ENCODE results near the gene INPP5A.
"Not testable (repeated sequence)": the region's sequence is repeated elsewhere in the genome, so short reads cannot be mapped to it uniquely, and the experiment has no call there.

INPP5A gene

GRCh38 chr10:132504501-132505272, 32.9 kb upstream of the INPP5A start:
- no peak for DNase-seq

GRCh38 chr10:132505546-132505945, 32.0 kb upstream of the INPP5A start:
- not testable (repeated sequence) for DNase-seq

DNA sequence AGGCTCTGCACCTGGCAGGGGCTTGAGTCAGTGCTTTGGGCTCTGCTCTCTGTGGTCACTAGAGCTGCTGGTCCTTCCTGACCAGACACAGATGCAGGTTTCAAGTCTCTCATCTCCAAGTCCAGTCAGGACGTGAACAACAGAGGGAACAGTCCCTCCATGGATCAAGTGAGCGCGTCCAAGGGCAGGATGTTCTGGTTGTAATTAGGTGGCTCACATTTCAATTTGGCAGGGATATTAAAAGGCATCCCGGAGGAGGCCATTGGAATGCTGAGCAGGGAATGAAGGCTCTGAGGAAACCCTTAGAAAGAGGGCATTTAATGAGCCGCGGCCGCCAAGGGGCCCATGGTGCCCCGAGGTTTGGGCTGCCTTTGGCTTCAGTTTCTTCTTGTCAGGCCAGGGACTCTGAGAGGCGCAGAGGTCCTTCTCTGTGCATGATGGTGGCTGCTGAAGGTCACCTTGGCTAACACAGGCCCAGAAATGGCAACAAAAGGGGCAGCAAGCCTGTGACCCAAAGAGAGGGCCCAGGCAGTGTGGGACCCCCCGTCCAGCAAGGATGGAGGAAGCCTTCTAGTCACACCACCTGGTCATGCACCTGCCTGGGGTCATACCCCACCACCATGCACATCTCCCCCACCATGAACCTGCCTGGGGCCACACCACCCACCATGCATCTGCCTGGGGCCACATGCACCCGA, 30.7 kb upstream of the INPP5A start:
- no peak for DNase-seq

DNA sequence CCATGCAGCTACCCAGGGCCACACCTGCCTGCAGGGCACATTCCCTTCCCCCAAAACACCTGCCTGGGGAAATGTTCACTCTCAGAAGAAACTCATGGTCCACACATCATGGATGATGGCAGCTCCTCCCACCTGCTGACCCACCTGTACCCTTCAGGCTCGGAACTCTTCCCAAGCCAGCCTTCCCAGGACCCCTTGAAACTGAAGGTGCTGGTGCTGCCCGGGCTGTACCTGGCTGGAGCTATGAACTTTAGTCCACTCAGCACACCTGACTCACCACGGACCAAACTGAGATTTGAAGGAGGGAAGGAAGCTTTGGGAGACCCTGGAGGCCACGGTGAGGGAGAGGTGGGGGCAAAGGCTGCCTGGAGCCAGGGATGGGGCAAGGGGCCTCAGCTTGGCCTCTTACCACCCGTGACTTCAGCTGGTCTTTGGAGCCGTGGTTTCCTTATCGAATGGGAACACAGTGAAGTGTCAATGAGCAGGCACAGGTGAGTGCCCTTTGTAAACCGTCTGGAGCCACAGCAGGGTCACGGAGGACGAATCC, 30.1 kb upstream of the INPP5A start:
- no peak for DNase-seq

GRCh38 chr10:132507956-132508490, 29.6 kb upstream of the INPP5A start:
- no peak for DNase-seq

- no peak for DNase-seq
Observed at GRCh38 chr10:132508581-132509443, 28.8 kb upstream of the INPP5A start.

GRCh38 chr10:132509506-132510173, 27.9 kb upstream of the INPP5A start:
- no peak for DNase-seq

GRCh38 chr10:132510174-132510611, 27.4 kb upstream of the INPP5A start:
- DNase-seq = no peak

- DNase-seq = no peak
Observed at GRCh38 chr10:132511121-132512051, 26.2 kb upstream of the INPP5A start.

DNA sequence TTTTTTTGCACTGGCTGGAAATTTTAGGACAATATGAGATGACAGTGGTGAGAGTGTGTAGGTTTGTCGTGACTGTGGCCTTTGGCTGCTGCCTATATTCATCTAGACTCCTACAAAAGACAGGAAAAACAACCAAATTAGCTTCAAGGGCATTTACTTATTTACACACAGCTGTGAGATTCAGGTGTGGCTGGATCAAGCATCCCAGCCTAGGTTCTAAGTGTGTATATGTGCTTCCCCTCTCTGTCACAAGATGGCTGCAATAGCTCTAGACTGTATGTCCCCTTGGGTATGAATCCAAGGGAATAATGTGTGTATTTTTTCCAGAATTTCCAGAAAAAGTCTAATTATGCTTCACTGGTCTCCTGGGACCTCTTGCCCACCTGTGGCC, 25.5 kb upstream of the INPP5A start:
- no peak for DNase-seq

DNA sequence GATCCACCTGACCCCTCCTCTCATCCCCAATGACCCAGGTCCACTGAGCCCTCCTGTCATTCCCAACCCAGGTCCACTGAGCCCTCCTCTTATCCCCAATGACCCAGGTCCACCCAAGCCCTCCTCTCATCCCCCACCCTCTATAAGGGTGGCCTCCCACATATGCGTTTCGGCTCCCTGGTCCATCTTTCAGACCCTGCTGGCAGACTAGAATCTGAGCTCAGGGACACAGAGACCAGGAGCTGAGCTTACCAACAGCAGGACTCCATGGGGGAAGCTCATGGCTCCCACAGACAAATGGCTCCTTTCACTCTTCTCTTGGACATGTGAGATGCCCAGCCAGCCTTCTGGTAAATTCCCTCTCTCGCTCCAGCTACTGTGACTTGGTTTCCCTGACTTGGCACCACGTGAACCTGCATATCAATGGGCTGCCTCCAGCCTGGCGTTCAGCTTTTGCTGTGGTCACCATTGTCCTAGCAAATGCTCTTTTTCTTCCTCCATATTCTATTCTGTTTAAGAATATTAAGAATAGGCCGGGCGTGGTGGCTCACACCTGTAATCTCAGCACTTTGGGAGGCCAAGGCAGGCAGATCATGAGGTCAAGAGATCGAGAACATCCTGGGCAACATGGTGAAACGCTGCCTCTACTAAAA, 24.8 kb upstream of the INPP5A start:
- no peak for DNase-seq

DNA sequence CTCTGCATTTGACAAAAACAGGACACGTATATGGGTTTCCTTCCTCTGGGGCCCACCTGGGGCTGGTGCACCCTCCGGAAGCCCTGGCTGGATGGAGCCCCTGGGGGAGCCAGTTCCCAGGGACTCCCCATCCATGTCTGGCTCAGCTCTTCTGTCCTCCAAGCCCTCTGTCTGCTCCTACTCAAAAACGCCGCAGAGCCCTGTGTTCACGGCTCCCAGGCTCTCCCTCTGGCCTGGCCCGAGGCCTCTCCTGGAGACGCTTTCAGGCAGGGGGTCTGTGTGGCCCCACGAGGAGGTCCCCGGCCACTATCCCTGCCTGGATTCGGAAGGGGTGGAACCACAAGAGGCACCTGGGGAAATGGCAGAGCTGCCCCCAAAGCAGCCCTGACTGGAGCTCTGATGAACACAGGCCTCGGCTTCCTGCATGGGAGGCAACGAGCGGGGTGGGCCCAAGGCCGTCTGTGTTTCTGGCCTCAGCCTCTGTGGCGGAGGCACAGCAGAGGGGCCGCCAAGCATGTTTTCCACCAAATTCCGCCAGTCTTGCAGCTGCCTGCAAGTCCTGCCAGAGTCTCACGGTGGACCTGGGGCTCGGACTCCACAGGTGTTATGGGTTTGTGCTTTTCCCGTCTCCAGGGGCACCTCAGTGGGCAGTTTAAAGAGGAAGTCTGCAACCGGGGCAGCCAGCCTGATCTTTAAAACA, 22.6 kb upstream of the INPP5A start:
- DNase-seq = no peak

DNA sequence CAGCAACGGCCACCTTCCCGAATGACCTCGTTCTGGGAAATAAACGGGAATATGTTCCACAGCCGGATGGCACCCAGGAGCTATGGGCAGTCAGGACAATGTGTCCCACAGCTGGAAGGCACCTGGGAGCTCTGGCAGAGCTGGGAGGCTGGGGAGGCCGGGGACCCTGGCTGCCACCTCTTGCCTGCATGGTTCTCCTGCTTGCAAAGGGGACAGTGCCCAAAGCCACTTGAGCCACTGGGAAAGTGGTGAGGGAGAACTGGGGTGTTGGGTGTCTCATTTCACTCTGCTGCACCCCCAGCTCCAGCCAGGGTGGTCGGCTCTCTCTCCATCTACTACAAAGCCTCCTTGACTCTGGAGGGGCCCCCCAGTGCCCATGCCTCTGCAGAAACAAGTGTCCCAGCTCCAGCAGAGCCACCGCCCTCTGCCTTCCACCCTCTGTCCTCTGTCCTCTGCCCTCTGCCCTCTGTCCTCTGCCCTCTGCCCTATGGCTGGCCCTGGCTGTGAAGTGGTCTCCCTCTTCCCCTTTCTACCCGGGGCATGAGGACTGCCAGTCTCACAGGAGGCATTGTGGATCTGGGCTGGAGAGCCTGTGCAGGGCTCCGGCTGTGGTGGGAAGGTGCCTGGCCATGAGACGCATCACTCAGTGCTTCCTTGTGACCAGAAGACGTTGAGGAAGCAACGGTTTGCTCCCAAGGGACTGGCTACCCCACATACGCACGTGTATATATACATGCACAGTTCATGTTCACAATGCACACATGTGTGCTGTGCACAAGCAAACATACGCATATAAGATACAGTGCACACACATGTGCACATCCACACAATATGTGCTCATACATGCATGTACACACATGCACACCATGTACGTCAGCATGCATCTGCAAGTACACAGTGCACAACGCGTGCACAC, 21.5 kb upstream of the INPP5A start:
- no peak for DNase-seq

GRCh38 chr10:132516771-132517725, 20.5 kb upstream of the INPP5A start:
- no peak for DNase-seq

- no peak for DNase-seq
Observed at GRCh38 chr10:132517951-132518521, 19.6 kb upstream of the INPP5A start.

GRCh38 chr10:132518572-132519381, 18.8 kb upstream of the INPP5A start:
- DNase-seq = peak; percentile 29

Data from activated CD4-positive, alpha-beta T cell treated with anti-CD3 and anti-CD28 coated beads for 48 hours (primary cell).